Neural cell (in vitro differentiated cells): ENCODE data around the gene GPATCH2L. TPM values are rescaled to one million over a fixed set of nuclear protein-coding genes. Genes with fewer than 3 reads are reported as not detected.

ENCODE experiments used
- H2AFZ ChIP-seq: fragments of 200-600, 300-800 bp; sonication (generic), shearing (Covaris generic); 2 replicates; pipeline ENCODE4 v1.6.0; 2014; ENCODE audit warnings: low read depth, mild to moderate bottlenecking, antibody characterized with exemption, low read length, moderate library complexity
- H3F3A ChIP-seq: fragments of 200-600 bp; shearing (Covaris generic); 2 replicates; pipeline ENCODE4 v1.6.1; 2016; ENCODE audit warnings: mild to moderate bottlenecking, moderate library complexity, mixed read lengths, antibody characterized with exemption, low read length; ENCODE audit not compliant: insufficient read depth, poor library complexity, severe bottlenecking
- H3K27ac ChIP-seq: fragments of 200-600, 300-800 bp; sonication (generic), shearing (Covaris generic); 2 replicates; pipeline ENCODE4 v1.5.1; 2014; ENCODE audit warnings: mild to moderate bottlenecking, low read length, moderate library complexity
- H3K27me3 ChIP-seq: fragments of 300-800, 200-600 bp; sonication (generic), shearing (Covaris generic); 2 replicates; pipeline ENCODE4 v1.6.0; 2014; ENCODE audit warnings: mild to moderate bottlenecking, low read depth, low read length, moderate library complexity; ENCODE audit not compliant: insufficient read depth
- H3K36me3 ChIP-seq: fragments of 300-800, 200-600 bp; sonication (generic), shearing (Covaris generic); 2 replicates; pipeline ENCODE4 v1.5.1; 2014; ENCODE audit warnings: mild to moderate bottlenecking, antibody characterized with exemption, low read length, moderate library complexity; ENCODE audit not compliant: insufficient read depth
- H3K4me2 ChIP-seq: fragments of 300-800, 200-600 bp; sonication (generic), shearing (Covaris generic); 2 replicates; pipeline ENCODE4 v1.6.0; 2014; ENCODE audit warnings: mild to moderate bottlenecking, low read length
- H3K4me3 ChIP-seq: fragments of 300-800, 200-600 bp; sonication (generic), shearing (Covaris generic); 2 replicates; pipeline ENCODE4 v1.5.1; 2014; ENCODE audit warnings: mild to moderate bottlenecking, low read length, moderate library complexity
- H3K79me2 ChIP-seq: fragments of 200-600 bp; shearing (Covaris generic); replicated peaks from 2 replicates; pipeline ENCODE4 v1.6.0; 2014; ENCODE audit warnings: mild to moderate bottlenecking, low read length, moderate library complexity; ENCODE audit not compliant: insufficient read depth
- H3K9ac ChIP-seq: fragments of 300-800, 200-600 bp; sonication (generic), shearing (Covaris generic); 2 replicates; pipeline ENCODE4 v1.6.1; 2016; ENCODE audit warnings: mild to moderate bottlenecking, low read length, mixed read lengths
- H3K9me2 ChIP-seq: fragments of 200-600 bp; shearing (Covaris generic); 2 replicates; pipeline ENCODE4 v1.6.1; 2016; ENCODE audit warnings: mild to moderate bottlenecking, low read length, mixed read lengths; ENCODE audit not compliant: insufficient read depth
- H3K9me3 ChIP-seq: fragments of 200-600, 300-800 bp; sonication (generic), shearing (Covaris generic); 2 replicates; pipeline ENCODE4 v1.6.1; 2016; ENCODE audit warnings: mild to moderate bottlenecking, mixed run types, low read length, moderate library complexity, mixed read lengths
- H4K20me1 ChIP-seq: fragments of 200-600 bp; shearing (Covaris generic); 2 replicates; pipeline ENCODE4 v1.6.1; 2016; ENCODE audit warnings: mild to moderate bottlenecking, mixed run types; ENCODE audit not compliant: insufficient read depth
- EP300 ChIP-seq: fragments of 450-650 bp; conservative IDR thresholded peaks from 2 replicates; pipeline ENCODE4 v1.6.1; 2014; ENCODE audit warnings: antibody characterized with exemption, mild to moderate bottlenecking, moderate library complexity; ENCODE audit not compliant: poor library complexity, severe bottlenecking
- EZH2 ChIP-seq: fragments of 200-600, 300-800 bp; shearing (Covaris generic), sonication (generic); IDR thresholded peaks from 2 replicates; pipeline ENCODE4 v1.6.1; 2014; ENCODE audit warnings: antibody characterized with exemption, low read length, borderline replicate concordance, mild to moderate bottlenecking; ENCODE audit not compliant: insufficient read depth, poor library complexity, severe bottlenecking
- MXI1 ChIP-seq: fragments of 450-650 bp; conservative IDR thresholded peaks from 2 replicates; pipeline ENCODE4 v1.6.1; 2014; ENCODE audit warnings: antibody characterized with exemption, mild to moderate bottlenecking; ENCODE audit not compliant: poor library complexity, severe bottlenecking
- POLR2AphosphoS5 ChIP-seq: IDR thresholded peaks from 2 replicates; pipeline ENCODE4 v1.6.1; 2012
- RAD21 ChIP-seq: fragments of 450-650 bp; conservative IDR thresholded peaks from 2 replicates; pipeline ENCODE4 v1.6.1; 2014; ENCODE audit warnings: antibody characterized with exemption, mild to moderate bottlenecking, moderate library complexity
- SMC3 ChIP-seq: fragments of 450-650 bp; conservative IDR thresholded peaks from 2 replicates; pipeline ENCODE4 v1.6.1; 2014; ENCODE audit warnings: antibody characterized with exemption, mild to moderate bottlenecking, moderate library complexity; ENCODE audit not compliant: poor library complexity
- TAF1 ChIP-seq: IDR thresholded peaks from 2 replicates; pipeline ENCODE4 v1.6.1; 2012; ENCODE audit warnings: low read depth
- polyA plus RNA-seq: library from polyadenylated mRNA; depleted of rRNA; stranded (reverse); fragments of >200 nt; gene quantifications from 2 replicates; pipeline ENCODE4 v1.2.3, GENCODE V29; 2014
- TF ChIP-seq, protein P1 (sequence below): IDR thresholded peaks from 2 replicates; pipeline ENCODE4 v1.6.1; 2012; ENCODE audit warnings: borderline replicate concordance
- TF ChIP-seq, protein P2 (sequence below): fragments of 450-650 bp; IDR thresholded peaks from 2 replicates; pipeline ENCODE4 v1.5.1; 2014; ENCODE audit warnings: antibody characterized with exemption, mild to moderate bottlenecking, moderate library complexity; ENCODE audit not compliant: poor library complexity, severe bottlenecking

Gene GPATCH2L
- polyA plus RNA-seq, 1 donor from 2014 or later: 49.6 TPM

DNA sequence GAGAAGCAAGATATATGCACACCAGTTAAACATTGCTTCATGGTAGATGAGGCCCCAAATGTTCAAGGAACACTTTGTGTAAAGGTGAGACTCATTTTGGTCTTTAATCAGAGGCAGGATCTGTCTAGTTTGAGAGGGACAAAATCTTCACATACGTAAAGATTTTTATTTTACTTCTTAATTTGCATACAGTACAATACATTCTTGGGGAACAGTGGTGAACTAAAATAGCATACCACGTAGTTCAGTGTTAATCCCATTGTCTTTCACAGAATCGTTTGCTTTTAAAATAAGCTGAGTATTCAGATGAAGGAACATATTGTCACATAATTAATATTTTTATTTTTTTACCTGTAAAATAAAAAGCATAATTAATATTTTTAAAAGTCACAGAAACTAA is 43.3 kb downstream of the GPATCH2L start:
- no peak overlapping the region for H2AFZ ChIP-seq
- no peaks in the 10 kb centered on the region for H4K20me1 ChIP-seq

DNA sequence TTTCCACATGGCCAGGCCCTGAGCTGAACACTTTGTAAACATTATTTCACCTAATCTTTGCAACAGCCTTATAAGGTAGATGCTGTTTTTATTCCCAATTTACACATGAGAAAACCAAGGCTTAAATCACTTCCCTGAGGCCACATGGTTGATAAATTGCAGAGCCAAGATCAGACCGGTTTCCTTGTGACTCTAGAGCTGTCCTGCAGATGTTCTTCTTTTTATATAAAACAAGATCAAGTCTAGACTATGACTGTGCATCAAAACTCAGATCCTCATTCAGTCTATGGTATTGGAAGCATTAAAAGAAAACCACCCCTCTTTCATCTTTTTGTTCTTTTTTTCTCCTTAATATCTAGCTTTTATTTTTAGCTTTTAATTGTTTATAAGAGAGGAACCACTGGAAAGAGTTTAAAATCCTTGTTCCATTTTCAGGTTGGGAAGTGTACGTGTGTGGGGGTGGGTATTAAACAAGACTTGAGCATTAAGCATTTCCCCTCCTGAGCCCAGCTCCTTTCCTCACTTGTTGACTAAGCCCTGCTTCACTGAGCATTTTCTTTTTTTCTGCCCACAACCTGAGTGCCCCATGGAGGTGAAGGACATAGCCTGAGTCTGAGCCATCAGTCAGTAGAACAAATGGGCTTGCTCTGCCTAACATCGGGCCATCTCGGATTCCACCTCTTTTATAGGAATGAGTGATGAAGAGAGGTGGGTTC is 45.4 kb downstream of the GPATCH2L start:
- TF ChIP-seq EP300: no peak
- no peak for TF ChIP-seq SMC3
- no peak for TF ChIP-seq POLR2AphosphoS5
- no peak for TF ChIP-seq MXI1
- no peak for TF ChIP-seq TAF1
- TF ChIP-seq, protein P1, sequence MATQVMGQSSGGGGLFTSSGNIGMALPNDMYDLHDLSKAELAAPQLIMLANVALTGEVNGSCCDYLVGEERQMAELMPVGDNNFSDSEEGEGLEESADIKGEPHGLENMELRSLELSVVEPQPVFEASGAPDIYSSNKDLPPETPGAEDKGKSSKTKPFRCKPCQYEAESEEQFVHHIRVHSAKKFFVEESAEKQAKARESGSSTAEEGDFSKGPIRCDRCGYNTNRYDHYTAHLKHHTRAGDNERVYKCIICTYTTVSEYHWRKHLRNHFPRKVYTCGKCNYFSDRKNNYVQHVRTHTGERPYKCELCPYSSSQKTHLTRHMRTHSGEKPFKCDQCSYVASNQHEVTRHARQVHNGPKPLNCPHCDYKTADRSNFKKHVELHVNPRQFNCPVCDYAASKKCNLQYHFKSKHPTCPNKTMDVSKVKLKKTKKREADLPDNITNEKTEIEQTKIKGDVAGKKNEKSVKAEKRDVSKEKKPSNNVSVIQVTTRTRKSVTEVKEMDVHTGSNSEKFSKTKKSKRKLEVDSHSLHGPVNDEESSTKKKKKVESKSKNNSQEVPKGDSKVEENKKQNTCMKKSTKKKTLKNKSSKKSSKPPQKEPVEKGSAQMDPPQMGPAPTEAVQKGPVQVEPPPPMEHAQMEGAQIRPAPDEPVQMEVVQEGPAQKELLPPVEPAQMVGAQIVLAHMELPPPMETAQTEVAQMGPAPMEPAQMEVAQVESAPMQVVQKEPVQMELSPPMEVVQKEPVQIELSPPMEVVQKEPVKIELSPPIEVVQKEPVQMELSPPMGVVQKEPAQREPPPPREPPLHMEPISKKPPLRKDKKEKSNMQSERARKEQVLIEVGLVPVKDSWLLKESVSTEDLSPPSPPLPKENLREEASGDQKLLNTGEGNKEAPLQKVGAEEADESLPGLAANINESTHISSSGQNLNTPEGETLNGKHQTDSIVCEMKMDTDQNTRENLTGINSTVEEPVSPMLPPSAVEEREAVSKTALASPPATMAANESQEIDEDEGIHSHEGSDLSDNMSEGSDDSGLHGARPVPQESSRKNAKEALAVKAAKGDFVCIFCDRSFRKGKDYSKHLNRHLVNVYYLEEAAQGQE: no peak
- TF ChIP-seq, protein P2, sequence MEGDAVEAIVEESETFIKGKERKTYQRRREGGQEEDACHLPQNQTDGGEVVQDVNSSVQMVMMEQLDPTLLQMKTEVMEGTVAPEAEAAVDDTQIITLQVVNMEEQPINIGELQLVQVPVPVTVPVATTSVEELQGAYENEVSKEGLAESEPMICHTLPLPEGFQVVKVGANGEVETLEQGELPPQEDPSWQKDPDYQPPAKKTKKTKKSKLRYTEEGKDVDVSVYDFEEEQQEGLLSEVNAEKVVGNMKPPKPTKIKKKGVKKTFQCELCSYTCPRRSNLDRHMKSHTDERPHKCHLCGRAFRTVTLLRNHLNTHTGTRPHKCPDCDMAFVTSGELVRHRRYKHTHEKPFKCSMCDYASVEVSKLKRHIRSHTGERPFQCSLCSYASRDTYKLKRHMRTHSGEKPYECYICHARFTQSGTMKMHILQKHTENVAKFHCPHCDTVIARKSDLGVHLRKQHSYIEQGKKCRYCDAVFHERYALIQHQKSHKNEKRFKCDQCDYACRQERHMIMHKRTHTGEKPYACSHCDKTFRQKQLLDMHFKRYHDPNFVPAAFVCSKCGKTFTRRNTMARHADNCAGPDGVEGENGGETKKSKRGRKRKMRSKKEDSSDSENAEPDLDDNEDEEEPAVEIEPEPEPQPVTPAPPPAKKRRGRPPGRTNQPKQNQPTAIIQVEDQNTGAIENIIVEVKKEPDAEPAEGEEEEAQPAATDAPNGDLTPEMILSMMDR: no peak
- TF ChIP-seq EZH2: no peak
- no peak for TF ChIP-seq RAD21
- H3K4me3 ChIP-seq: no peak overlapping the region
- H3K9me2 ChIP-seq: no peaks in the 10 kb centered on the region
- no peaks in the 10 kb centered on the region for H4K20me1 ChIP-seq
- peaks cover 10% of the 10 kb centered on the region for H3K36me3 ChIP-seq
- no peak overlapping the region for H3K9ac ChIP-seq
- H2AFZ ChIP-seq: no peak overlapping the region
- H3K27ac ChIP-seq: no peak overlapping the region
- H3F3A ChIP-seq: no peaks in the 10 kb centered on the region
- no peak overlapping the region for H3K4me2 ChIP-seq
- H3K79me2 ChIP-seq: no peaks in the 10 kb centered on the region
- H3K27me3 ChIP-seq: no peaks in the 10 kb centered on the region
- H3K9me3 ChIP-seq: no peaks in the 10 kb centered on the region

More for the DNA sequence above, 43.3 kb downstream of the GPATCH2L start:
- no peak for TF ChIP-seq POLR2AphosphoS5
- no peak for TF ChIP-seq EZH2
- Histone ChIP-seq H3K4me2 (no peak overlapping the region), H3K9me2 (no peaks in the 10 kb centered on the region), H3K9me3 (no peaks in the 10 kb centered on the region), H3K27ac (no peak overlapping the region), H3K79me2 (no peaks in the 10 kb centered on the region), H3K27me3 (no peaks in the 10 kb centered on the region), H3K4me3 (no peak overlapping the region), H3K9ac (no peak overlapping the region), H3F3A (no peaks in the 10 kb centered on the region), H3K36me3 (peaks cover 10% of the 10 kb centered on the region)
